Fibroblast of lung (primary cell): ENCODE results near the gene EVI5. TPM values are rescaled to one million over a fixed set of nuclear protein-coding genes. Genes with fewer than 3 reads are reported as not detected.

Experiments
- DNase-seq, 2 donors: peaks; one replicate each; pipeline versions ENCODE4 v3.0.0 to v3.0.0-alpha.2; 2010; ENCODE audit warnings: low read depth in 2 of 2
- H2AFZ ChIP-seq: 2 replicates; pipeline ENCODE4 v1.5.1; 2012; ENCODE audit warnings: low read length, control low read depth, inconsistent platforms
- H3K27ac ChIP-seq: 2 replicates; pipeline ENCODE4 v1.5.1; 2011; ENCODE audit warnings: low read length, control low read depth; ENCODE audit not compliant: insufficient read depth
- H3K27me3 ChIP-seq: 2 replicates; pipeline ENCODE4 v1.5.1; 2011; ENCODE audit warnings: mild to moderate bottlenecking, low read length; ENCODE audit not compliant: control insufficient read depth, insufficient read depth
- H3K36me3 ChIP-seq: 2 replicates; pipeline ENCODE4 v1.5.1; 2011; ENCODE audit warnings: low read length; ENCODE audit not compliant: control insufficient read depth, insufficient read depth
- H3K4me1 ChIP-seq: 2 replicates; pipeline ENCODE4 v1.5.1; 2011; ENCODE audit warnings: low read length; ENCODE audit not compliant: control insufficient read depth, insufficient read depth; ENCODE audit errors: extremely low read depth
- H3K4me2 ChIP-seq: 2 replicates; pipeline ENCODE4 v1.5.1; 2011; ENCODE audit warnings: low read length, control low read depth; ENCODE audit not compliant: insufficient read depth; ENCODE audit errors: extremely low read depth
- H3K4me3 ChIP-seq, 4 experiments: fragments of 200-600 bp in 1 of 4; sonication (generic) in 1 of 4; replicated peaks in 1 of 4; 2 replicates each; pipeline ENCODE4 v1.5.1; 2011 to 2016; ENCODE audit warnings: low read length in 4 of 4, low read depth in 3 of 4, mild to moderate bottlenecking in 3 of 4, control low read depth in 2 of 4, inconsistent platforms in 1 of 4, mixed read lengths in 1 of 4; ENCODE audit not compliant: insufficient read depth in 1 of 4; ENCODE audit errors: control extremely low read depth in 1 of 4
- H3K79me2 ChIP-seq: 2 replicates; pipeline ENCODE4 v1.5.1; 2012; ENCODE audit warnings: mild to moderate bottlenecking, low read length, inconsistent platforms; ENCODE audit not compliant: control insufficient read depth, insufficient read depth
- H3K9ac ChIP-seq: 2 replicates; pipeline ENCODE4 v1.5.1; 2011; ENCODE audit warnings: mild to moderate bottlenecking, low read length, control low read depth; ENCODE audit not compliant: insufficient read depth
- H3K9me3 ChIP-seq: 2 replicates; pipeline ENCODE4 v1.5.1; 2012; ENCODE audit warnings: low read depth, low read length; ENCODE audit not compliant: control insufficient read depth, insufficient read depth
- H4K20me1 ChIP-seq: 2 replicates; pipeline ENCODE4 v1.5.1; 2011; ENCODE audit warnings: low read length; ENCODE audit not compliant: control insufficient read depth, insufficient read depth; ENCODE audit errors: extremely low read depth
- CTCF ChIP-seq, 2 donors: IDR thresholded peaks in 1 of 2; conservative IDR thresholded peaks in 1 of 2; 1 replicate in 1 of 2; 2 replicates in 1 of 2; pipeline ENCODE4 v1.5.1; 2011 to 2012; ENCODE audit warnings: low read length in 2 of 2, control low read depth in 1 of 2, inconsistent platforms in 1 of 2, low read depth in 1 of 2, mild to moderate bottlenecking in 1 of 2
- EZH2 ChIP-seq: IDR thresholded peaks from 2 replicates; pipeline ENCODE4 v1.5.1; 2012; ENCODE audit warnings: low read length, control low read depth, mild to moderate bottlenecking; ENCODE audit errors: missing control alignments
- polyA plus RNA-seq, 2 donors: library from polyadenylated mRNA; depleted of rRNA in 1 of 2; stranded (reverse) in 1 of 2; unstranded in 1 of 2; fragments of >200 nt; gene quantifications; 2 replicates each; pipeline ENCODE4 v1.2.1, GENCODE V29; 2011 to 2012; ENCODE audit warnings: missing spikeins in 1 of 2
- total RNA-seq: library from RNA; depleted of rRNA; stranded (reverse); fragments of >200 nt; gene quantifications from 2 replicates; pipeline ENCODE4 v1.2.1, GENCODE V29; 2014

The EVI5 gene
- total and polyA plus RNA-seq, 2 donors (not counting 1 experiment from before 2014, with no cell fraction given) = 32.5 to 48.1 TPM

- Histone ChIP-seq H3K36me3 (no peaks in the 10 kb centered on the region), H4K20me1 (no peaks in the 10 kb centered on the region), H3K4me2 (no peak overlapping the region), H3K27ac (no peak overlapping the region), H3K4me3 (no peak overlapping the region), H3K9me3 (no peaks in the 10 kb centered on the region), H3K4me1 (no peaks in the 10 kb centered on the region), H2AFZ (no peak overlapping the region), H3K9ac (no peak overlapping the region), H3K27me3 (no peaks in the 10 kb centered on the region), H3K79me2 (no peaks in the 10 kb centered on the region)
- no peak for DNase-seq
- TF ChIP-seq CTCF (conservative IDR thresholded peaks at IDR 0.05 in 1 of 2, IDR thresholded peaks at IDR 0.05 in 1 of 2; ENCODE audit: low read depth in 1 of 2, low read length in 2 of 2) (no peak), EZH2 (no peak)
Observed at GRCh38 chr1:92504291-92505014, 280.5 kb downstream of the EVI5 start.

GRCh38 chr1:92503926-92504285 is 281.0 kb downstream of the EVI5 start:
- peak in 1 of 2 donors; percentile 67 for DNase-seq
- Histone ChIP-seq H3K4me1 (no peaks in the 10 kb centered on the region), H3K4me2 (no peak overlapping the region), H3K79me2 (no peaks in the 10 kb centered on the region), H4K20me1 (no peaks in the 10 kb centered on the region), H3K36me3 (no peaks in the 10 kb centered on the region), H3K9me3 (no peaks in the 10 kb centered on the region), H3K27ac (no peak overlapping the region), H3K27me3 (no peaks in the 10 kb centered on the region), H2AFZ (no peak overlapping the region), H3K4me3 (no peak overlapping the region), H3K9ac (no peak overlapping the region)
- no peak for TF ChIP-seq EZH2
- no peak for TF ChIP-seq CTCF (conservative IDR thresholded peaks at IDR 0.05 in 1 of 2, IDR thresholded peaks at IDR 0.05 in 1 of 2; ENCODE audit: low read depth in 1 of 2, low read length in 2 of 2)

- H2AFZ ChIP-seq = no peak overlapping the region
- no peak for DNase-seq
- no peak for TF ChIP-seq CTCF (conservative IDR thresholded peaks at IDR 0.05 in 1 of 2, IDR thresholded peaks at IDR 0.05 in 1 of 2; ENCODE audit: low read depth in 1 of 2, low read length in 2 of 2)
- TF ChIP-seq EZH2 = no peak
Observed at GRCh38 chr1:92503043-92503925, 281.6 kb downstream of the EVI5 start.

More at GRCh38 chr1:92503043-92503925, 281.6 kb downstream of the EVI5 start:
- no peaks in the 10 kb centered on the region for H3K79me2 ChIP-seq
- H3K9ac ChIP-seq = no peak overlapping the region
- H3K36me3 ChIP-seq = no peaks in the 10 kb centered on the region
- no peak overlapping the region for H3K4me3 ChIP-seq
- H3K9me3 ChIP-seq = no peaks in the 10 kb centered on the region
- no peaks in the 10 kb centered on the region for H3K4me1 ChIP-seq
- no peaks in the 10 kb centered on the region for H4K20me1 ChIP-seq
- H3K4me2 ChIP-seq = no peak overlapping the region
- no peaks in the 10 kb centered on the region for H3K27me3 ChIP-seq
- H3K27ac ChIP-seq = no peak overlapping the region
